ENCODE results near the gene HLCS.

GRCh38 chr21:36817732-36818450, 148.6 kb downstream of the HLCS start:
- no peak for TF ChIP-seq CTCF (IDR thresholded peaks at IDR 0.05)
- no peak for TF ChIP-seq POLR2A (IDR thresholded peaks at IDR 0.05)
- no peak for TF ChIP-seq POLR2AphosphoS5 (IDR thresholded peaks at IDR 0.05)

Measured in breast epithelium (tissue), 3 donors.